NCI-H1048 (cell line): ENCODE results near the gene PRKCH.

Source experiments
- DNase-seq: peaks from one replicate; lab custom pipeline; 2025; lab: John Stamatoyannopoulos, UW

The PRKCH gene

DNA sequence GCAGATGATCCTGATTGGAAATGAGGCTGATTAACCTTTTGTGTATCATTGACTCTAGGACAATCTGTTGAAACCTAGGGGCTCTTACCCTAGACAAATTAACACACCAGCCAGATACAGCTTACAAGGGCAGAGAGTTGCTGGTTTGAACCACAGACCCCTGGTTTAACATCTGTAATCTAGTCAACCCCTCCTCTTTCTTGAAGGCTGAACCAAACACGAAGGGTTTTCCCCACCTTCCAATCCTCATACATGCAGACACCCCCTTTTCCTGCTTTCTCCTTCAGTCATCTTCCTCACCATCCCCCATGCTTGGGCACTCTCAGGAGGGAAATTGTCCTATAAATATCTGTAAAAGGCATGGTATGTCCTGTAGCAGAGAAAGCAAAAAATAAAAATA, 247.9 kb downstream of the PRKCH start:
- no peak for DNase-seq

- DNase-seq, result no peak
Measured at GRCh38 chr14:61569812-61570548, 248.6 kb downstream of the PRKCH start.

DNA sequence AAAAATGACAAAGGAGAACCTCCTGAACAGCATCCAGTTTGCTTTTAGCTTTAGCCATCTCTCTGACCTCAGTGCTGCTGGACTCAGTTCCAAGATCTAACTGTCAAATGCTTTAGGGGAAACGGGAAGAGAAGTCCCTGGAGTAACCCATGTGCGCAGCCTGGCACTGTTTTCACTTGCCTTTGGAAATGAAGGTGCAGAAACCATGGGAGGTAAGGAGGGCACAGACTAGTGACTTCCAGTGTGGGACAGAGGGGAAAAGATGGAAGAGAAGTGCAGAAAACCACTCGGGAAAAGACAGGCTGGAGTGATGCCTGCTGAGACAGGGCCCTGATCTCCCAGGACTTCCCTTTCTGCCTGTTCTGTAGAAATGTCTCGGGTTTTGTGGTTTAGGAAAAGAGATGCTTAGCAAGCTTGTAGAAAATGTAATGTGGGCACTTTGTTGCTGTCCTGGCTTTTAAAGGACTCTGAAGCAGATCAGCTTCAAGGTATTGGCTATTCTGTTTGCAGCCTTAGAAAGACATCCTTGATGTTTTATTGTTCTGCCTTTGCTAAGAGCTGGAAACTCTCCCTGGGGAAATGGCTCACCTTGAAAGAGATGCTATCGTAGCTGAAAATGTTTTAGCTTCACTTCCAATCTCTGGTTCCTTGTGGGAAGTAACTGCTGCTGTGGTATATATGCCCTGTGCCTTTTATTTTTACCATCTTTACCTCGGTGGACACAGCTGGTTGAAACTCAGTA, 249.3 kb downstream of the PRKCH start:
- no peak for DNase-seq

GRCh38 chr14:61571917-61572316, 250.5 kb downstream of the PRKCH start:
- DNase-seq, result no peak

DNA sequence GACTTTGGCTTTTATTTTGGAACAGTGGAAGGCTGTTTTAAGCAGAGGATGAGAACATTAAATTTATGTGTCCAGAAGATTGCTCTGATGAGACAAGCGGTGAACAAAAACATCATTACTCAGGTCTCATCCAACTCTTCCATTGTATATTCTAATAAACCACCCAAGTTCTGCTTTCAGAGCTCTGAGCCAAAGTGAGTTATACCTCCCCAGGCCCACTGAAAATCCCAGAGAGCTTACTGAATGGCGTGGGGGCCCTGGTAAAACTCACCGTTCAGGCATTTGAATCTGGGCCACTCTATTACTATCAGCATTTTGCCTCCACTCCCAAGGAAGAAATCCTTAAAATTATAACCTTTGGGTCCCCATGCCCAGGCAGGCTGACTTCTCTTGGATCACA, 251.9 kb downstream of the PRKCH start:
- DNase-seq, result no peak

GRCh38 chr14:61573748-61574513, 252.6 kb downstream of the PRKCH start:
- no peak for DNase-seq

GRCh38 chr14:61574514-61574807, 253.1 kb downstream of the PRKCH start:
- no peak for DNase-seq

- DNase-seq, result no peak
Measured at GRCh38 chr14:61575126-61575525, 253.7 kb downstream of the PRKCH start.

DNA sequence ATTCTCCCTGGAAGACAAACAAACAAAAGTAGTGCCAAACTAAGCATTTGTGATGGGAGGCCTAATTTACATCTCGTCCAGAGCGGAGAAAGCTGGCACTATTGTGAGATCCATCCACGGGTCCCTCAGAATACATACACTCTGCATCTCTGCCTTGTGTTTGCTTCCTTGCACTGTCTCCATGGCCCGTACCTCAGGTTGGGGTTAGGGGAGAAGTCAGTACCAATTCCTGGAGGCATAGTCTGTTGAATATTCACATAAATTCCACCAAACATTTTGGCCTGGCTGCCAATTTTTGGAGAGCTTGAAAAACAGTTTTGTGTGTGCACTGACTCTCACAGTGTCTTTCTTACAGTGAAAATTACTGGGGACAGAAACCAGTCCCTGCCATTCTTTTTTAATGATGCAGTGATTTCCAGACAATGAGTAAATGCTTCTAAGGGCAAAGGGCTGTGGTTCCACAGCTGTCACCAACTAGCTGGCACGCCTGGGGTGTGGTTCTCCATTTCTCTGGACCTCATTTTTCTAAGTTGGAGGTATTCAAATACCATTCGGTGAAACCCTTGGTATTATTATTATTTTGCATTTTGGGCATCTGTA, 254.3 kb downstream of the PRKCH start:
- DNase-seq, result no peak

DNA sequence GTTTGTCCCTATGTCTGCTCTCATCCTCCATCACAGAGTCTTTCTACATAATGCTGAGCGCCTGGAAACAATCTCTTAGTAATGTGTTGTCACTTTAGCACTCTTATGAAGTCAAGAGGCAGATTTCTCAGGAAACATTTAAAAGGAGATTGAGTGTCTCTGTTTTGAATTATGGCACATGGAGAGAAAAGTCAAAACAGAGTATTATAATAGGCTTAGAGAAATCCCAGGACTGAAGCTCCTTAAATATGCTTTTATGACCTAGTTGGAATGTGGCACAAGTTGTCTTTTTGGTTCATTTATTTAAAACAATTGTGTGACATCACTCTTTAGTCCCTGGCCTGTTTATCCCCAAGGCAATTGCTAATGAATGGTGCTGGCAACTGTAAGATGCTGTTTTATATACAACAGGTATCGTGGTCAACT, 256.1 kb downstream of the PRKCH start:
- DNase-seq, result no peak

DNA sequence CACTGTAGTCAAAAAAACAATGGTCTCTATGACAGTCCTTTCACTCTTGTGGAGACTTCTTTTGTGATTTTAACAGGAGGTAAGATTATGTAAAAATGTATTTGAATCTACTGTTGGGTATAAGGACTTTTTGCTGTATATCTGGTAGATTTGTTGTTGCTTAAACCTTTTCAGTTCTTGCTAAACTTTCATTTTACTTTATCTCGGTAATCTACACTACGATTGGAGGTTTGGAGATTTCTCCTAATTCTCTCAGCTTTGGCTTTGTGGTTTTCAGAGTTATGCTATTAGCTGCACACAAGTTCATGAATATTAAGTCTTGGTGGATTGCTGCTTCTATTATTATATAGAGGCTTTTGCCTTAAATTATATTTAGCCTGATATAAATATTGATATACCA, 257.4 kb downstream of the PRKCH start:
- DNase-seq, result no peak

DNA sequence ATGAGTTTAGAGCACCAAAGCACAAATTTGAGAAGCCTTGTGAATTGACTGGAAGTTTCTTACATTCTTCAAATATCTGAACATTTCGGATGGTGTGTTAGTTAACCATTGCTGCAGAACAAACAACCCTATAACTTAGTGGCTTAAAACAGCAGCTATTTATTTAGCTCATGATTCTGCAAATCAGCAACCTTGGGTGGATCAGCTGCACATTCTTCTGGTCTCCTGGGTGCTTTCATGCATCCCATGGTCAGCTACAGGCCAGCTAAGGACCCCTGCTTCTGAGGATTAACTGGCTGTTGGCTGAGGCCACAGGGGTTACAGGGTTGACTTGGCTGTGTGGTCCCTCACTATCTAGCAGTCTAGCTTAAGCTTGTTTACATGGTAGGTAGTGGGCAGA, 260.0 kb downstream of the PRKCH start:
- no peak for DNase-seq

DNA sequence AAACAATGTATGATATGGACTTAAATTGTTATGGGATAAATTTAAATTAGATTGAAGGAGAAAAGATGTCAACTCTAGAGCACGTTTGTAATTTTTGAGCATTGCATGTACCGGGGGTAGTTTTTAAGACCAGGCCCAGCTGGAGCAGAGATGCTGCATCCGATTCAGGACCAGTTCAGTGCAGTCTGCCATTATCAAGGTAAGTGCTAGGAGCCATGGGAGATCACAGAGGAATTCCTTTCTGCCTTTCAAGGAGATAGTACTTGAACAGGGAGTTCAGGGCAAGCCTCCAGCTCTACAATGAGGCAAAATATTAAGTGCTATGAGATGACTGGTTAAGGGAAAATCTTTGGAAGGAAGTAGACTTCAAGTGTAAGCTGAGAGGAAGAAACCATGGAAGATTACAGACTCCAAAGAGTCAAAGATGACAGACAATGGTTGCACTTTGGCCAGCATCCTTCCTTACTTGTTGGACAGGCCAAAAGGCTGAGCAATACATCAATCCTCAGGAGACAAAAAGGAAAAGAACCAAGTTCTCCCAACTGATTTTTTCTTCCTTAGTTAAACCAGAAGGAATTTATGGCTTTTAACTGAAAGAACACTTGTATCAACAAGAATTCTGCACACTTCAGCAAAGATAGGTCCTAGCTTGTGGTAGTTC, 260.7 kb downstream of the PRKCH start:
- DNase-seq, result no peak

DNA sequence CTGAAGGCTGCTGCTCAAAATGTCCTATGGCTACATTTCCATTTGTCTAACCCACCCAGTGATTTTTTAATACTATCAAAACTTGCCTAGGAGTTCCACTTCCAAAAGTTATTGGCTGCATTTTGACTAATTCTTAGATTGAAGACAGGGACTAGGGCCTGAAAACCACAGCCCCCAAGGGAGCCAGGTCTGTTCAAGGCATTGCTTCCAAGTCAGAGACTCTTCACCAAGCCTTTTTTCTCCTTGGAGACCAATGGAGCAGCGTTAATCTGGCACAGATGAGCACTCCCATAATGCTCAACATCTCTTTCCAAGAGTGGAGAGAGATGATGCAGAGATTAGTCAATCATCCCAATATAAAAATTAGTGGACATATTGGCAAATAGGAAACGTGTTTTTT, 261.4 kb downstream of the PRKCH start:
- no peak for DNase-seq

- no peak for DNase-seq
Measured at GRCh38 chr14:61584331-61584741, 263.0 kb downstream of the PRKCH start.

GRCh38 chr14:61585598-61586543, 264.5 kb downstream of the PRKCH start:
- no peak for DNase-seq

- DNase-seq, result no peak
Measured at GRCh38 chr14:61586544-61587055, 265.2 kb downstream of the PRKCH start.

GRCh38 chr14:61587081-61587713, 265.8 kb downstream of the PRKCH start:
- DNase-seq, result no peak

DNA sequence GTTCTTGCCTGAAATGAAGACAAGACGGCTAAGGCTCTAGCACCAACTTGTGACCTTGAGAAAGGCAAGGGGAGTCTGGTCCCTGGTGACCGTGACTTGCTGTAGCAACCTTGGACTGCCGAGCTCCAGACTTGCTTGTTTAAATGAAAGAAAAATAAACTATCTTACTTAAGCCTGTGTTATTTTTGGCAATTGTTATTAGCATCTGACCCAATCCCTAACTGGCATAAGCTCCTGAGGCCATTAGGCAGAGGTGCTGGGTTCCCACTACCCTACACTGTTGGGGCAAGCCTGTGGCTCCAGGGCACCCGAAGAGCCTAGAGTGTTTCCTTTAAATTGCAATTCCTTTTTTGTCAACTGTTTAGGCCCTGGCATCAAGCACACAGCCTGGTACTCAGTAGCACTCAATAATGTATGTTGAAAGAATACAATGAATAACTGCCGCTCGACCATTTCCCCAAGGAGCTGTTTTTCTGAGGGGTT, 267.1 kb downstream of the PRKCH start:
- DNase-seq, result no peak
